Peyer's patch (tissue), 4 donors: ENCODE data around the gene MIPEP.

ENCODE experiments used
- POLR2A ChIP-seq, 2 donors: fragments of 450-650 bp; IDR thresholded peaks; one replicate each; pipeline ENCODE4 v1.5.1; 2017; ENCODE audit warnings: antibody characterized with exemption in 2 of 2, mild to moderate bottlenecking in 2 of 2, moderate library complexity in 2 of 2
- TF ChIP-seq, protein P1 (sequence below), 6 experiments: fragments of 450-650 bp in 4 of 6; fragments of 200-600 bp in 2 of 6; sonication (generic) in 1 of 6; IDR thresholded peaks; one replicate each; pipeline ENCODE4 v1.5.1; 2017 to 2019; ENCODE audit warnings: antibody characterized with exemption in 6 of 6, mild to moderate bottlenecking in 3 of 6, moderate library complexity in 1 of 6

DNA sequence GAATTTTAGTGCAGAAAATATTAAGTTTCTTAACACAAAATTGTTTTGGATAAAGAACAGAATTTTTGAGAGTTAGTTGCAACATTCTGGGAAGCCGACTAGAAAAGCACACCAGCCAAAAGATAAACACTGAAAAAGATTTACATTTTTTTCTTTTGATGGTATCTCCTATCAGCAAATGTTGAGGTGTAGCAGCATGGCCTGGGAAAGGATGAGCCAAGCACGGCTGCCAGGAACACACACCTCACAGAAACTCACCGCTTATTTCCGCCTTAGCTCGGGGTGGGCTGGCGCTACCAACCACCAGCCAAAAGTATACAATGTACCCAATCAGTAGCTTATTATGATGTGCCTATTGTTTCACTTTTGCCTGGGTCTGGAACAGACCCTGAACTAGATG lies 134.7 kb downstream of the MIPEP start:
- TF ChIP-seq, protein P1, sequence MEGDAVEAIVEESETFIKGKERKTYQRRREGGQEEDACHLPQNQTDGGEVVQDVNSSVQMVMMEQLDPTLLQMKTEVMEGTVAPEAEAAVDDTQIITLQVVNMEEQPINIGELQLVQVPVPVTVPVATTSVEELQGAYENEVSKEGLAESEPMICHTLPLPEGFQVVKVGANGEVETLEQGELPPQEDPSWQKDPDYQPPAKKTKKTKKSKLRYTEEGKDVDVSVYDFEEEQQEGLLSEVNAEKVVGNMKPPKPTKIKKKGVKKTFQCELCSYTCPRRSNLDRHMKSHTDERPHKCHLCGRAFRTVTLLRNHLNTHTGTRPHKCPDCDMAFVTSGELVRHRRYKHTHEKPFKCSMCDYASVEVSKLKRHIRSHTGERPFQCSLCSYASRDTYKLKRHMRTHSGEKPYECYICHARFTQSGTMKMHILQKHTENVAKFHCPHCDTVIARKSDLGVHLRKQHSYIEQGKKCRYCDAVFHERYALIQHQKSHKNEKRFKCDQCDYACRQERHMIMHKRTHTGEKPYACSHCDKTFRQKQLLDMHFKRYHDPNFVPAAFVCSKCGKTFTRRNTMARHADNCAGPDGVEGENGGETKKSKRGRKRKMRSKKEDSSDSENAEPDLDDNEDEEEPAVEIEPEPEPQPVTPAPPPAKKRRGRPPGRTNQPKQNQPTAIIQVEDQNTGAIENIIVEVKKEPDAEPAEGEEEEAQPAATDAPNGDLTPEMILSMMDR (IDR thresholded peaks at IDR 0.05) = no peak
- no peak for TF ChIP-seq POLR2A (IDR thresholded peaks at IDR 0.05)
